ENCODE measurements around the gene BARX2.

Gene BARX2

GRCh38 chr11:129374081-129374992, 1.3 kb upstream of the BARX2 start:
- no peak for DNase-seq

DNA sequence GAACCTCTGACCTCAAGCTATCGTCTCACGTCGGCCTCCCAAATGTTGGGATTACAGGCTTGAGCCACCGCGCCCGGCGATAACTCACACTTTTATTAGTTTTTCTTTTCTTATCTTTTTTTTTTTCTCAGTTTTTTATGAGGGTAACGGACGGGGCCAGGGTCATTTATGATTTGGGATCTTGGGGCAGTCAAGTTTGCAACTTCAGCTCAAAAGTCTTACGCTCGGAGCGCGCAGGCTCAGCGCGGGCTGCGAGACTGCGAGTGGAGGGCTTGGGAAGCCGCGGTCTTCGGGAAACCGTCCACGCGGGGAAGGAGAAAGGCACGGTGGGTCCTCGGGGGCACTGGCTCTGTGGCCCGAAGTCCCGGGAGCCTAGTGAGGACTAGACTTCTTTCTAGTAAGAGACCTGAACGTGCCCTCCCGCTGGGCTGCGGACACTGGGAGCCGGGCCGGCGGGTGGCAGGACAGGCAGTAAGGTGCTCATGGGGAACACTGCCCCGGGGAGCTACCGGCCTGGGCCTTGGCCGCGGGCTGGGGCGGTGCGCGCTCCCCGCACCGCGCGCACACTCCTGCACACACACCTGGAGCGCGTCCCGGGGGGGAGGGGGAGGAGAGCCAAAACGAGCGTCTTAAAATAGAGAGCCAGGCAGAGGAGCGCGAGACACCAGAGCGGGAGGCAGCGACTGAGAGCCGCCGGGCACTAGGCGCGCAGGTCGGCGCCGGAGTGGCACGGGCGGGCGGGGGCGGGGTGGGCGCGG, 476 bp upstream of the BARX2 start:
- DNase-seq, result no peak

- DNase-seq, result no peak
These were observed 1.2 kb downstream of the BARX2 start for GRCh38 chr11:129376658-129377341.

- no peak for DNase-seq
These were observed 2.1 kb downstream of the BARX2 start for GRCh38 chr11:129377739-129378138.

DNA sequence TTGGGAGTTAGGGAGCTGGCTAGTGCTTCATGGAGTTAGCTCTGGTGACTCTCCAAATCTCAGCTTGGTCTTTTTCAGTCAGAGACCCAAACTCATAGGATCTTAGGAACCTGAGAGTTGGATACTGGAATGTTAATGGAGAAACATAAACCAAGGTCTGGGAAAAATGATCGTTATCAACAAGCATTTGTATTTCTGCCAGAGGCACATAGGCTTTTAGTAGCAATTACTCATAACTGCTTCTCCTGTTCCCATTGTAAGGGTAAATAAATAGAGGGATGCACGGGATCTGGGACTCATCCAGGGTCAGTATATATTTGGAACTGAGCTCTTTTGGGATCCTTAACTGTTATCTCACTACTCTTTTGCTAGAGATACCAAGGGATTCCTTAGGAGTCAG, 4.8 kb downstream of the BARX2 start:
- no peak for DNase-seq

DNA sequence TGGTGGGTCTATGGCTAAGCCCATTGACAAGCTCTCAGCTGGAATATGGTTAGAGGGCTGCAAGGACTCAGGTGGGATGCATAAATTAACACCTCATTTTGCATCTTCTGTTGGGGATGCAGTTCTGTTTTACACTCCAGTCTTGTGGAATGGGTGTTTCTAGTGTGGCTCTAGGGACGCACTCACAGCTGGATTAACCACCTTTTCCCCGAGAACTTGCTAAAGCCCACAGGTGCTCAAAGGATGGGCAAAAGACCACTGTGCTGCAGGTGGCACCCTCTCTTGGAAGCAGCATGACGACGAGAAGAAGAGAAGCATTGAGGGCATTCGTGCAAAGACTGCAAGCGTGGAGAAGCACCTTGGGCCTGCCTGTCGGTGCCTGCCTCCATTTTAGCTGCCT, 6.9 kb downstream of the BARX2 start:
- no peak for DNase-seq

GRCh38 chr11:129383060-129383459, 7.4 kb downstream of the BARX2 start:
- no peak for DNase-seq

DNA sequence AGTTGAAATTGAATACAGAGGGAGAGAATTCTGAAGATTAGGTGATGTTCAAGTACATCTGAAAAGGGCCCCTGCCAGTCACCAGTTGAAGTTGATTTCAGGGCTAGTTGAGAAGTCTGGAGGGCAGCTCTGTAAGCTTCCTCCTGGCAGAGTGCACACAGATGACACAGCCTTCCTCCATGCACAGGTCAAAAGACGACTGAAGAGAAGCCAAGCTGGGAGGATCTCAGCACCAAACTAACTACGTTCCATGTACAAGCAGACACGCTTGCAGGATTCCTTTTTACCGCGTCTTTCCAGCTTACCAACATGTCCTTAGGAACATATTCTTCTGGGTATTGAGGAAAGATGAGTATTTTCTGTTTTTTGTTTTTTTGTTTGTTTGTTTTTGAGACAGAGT, 7.9 kb downstream of the BARX2 start:
- no peak for DNase-seq

DNA sequence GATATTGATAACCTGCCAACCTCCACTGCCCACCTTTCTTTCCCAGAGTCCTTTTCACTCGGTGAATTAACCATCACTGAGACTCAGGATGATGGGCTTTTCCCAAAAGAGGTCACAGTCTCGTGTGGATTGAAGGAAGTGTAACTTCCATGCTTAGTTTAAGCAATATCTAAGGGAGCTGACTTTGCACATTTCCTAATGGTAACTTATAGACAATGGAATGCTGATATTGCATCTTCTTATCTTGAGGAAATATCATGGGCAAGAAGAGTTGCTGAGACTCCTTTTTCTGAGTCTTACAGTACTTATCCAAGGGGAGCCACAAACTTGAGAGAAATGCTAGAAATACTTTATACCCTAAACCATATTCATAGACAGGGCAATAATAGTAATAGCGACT, 8.8 kb downstream of the BARX2 start:
- no peak for DNase-seq

- DNase-seq, result no peak
These were observed 10.2 kb downstream of the BARX2 start for GRCh38 chr11:129385801-129386200.

GRCh38 chr11:129386795-129387397, 11.2 kb downstream of the BARX2 start:
- no peak for DNase-seq

DNA sequence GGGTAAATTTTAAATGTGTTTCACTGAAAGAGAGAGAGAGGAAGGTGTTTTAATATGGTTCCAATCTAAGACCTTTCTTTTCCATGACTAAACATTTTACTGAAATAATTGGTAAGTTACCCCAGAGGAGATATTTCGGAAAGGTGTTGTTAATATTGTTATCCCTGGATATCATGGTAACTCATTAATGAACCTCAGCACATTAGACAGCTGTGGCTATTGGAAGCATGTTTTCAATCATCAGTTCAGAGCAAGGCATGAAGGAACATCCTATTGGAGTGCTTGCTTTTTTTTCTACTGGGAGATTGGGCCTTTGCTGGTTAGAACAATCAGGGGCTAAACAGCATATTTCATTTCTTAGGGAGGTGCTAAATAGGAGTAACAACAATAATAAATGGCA, 11.8 kb downstream of the BARX2 start:
- no peak for DNase-seq

GRCh38 chr11:129388824-129389223, 13.2 kb downstream of the BARX2 start:
- DNase-seq, result no peak

DNA sequence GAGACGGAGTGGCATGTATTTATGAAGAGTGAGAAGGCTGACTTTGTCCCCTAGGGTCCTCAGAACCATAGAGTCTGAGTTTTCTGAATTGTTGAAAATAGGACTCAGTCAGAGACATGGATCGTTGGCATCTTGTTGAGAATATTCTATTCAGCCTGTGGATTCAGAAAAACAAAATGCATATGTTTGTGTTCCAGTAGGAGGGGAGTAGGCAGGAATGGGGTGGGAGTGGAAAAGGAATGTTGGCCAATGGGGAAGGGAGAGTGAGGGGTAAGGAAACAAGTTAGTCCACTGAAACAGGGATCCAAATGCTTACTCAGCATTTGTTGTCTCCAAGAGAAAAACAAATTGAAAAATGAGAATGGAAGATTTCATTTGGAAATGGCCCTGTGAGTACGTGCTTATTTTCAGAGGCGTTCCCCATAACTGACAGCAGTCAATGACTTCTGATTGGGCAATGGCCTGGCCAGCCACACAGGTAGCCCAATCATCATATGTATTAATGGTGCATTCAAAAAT, 14.7 kb downstream of the BARX2 start:
- DNase-seq, result no peak

DNA sequence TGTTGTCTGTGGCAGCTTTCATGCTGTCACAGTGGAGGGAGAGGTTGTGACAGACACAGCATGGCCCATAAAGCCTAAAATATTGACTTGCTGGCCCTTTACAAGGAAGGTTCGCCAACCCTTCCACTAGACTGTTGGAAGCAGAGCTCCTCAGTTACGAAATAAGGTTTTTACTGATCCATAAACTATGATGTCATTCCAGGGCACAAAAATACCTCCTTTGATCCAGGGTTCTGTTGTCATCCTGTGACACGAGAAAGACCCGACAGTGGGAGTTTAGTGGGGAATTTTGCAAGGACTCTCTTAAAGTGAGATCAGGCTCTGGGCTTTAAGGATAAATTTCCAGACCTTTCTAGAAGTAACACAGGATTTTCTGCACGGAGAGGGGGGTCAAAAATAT, 15.7 kb downstream of the BARX2 start:
- DNase-seq, result no peak

DNA sequence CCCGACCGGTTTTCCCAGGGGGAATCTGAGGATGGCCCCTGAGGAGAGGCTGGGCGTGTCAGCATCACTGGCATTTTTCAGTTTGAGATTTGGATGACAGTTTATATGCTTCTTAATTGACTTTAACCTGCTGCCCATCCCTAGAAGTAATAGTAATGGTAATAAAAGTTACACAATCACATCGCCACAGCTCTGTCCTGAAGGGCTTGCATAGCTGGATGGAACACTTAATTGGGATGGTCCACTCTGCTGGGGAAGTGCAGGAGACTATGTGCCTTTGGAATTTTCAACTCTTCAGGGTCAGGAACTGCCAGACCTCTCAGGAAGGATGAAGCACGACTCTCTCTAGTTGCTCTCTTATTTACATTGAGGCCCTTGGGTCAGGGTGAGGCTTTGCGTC, 16.2 kb downstream of the BARX2 start:
- no peak for DNase-seq

GRCh38 chr11:129392995-129393394, 17.3 kb downstream of the BARX2 start:
- DNase-seq, result no peak

- no peak for DNase-seq
These were observed 19.1 kb downstream of the BARX2 start for GRCh38 chr11:129394709-129395108.

DNA sequence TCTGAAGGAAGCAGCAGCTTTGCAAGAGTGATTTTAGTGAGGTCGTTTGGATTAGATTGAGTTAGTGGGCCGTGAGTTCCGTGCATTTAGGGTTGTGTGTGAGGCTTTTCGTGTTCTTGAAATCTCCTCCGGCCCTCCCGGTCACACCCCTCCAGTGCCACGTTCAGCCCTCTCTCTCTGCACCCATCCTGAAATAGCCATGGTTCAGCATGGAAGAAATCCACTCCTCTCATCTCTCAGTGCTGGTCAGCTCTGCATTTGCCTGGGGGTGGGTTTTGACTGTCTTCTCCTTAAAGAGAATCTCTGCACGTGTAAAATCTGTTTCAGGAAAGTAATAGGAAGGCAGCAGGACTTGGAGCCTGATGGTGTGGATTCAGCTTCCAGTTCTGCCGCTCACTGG, 19.8 kb downstream of the BARX2 start:
- no peak for DNase-seq

GRCh38 chr11:129395883-129396282, 20.2 kb downstream of the BARX2 start:
- no peak for DNase-seq

DNA sequence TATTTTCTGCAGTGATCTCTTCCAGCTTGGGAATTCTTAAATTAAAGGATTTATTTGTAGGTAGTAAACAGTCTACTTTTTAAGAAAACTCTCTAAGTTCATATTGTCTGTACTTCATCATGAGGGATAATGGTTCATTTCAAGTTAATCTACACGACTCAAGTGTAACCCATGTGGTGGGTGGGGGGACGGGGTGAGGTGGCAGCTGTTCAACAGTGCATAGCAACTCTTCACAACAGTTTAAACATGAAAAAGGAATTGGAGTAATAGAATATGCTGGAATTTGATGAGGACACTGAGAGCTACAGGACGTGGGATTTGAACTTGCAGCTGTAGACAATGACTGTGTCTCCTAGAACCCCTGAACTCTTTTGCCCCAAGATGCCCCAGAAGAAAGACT, 20.8 kb downstream of the BARX2 start:
- DNase-seq, result no peak

DNA sequence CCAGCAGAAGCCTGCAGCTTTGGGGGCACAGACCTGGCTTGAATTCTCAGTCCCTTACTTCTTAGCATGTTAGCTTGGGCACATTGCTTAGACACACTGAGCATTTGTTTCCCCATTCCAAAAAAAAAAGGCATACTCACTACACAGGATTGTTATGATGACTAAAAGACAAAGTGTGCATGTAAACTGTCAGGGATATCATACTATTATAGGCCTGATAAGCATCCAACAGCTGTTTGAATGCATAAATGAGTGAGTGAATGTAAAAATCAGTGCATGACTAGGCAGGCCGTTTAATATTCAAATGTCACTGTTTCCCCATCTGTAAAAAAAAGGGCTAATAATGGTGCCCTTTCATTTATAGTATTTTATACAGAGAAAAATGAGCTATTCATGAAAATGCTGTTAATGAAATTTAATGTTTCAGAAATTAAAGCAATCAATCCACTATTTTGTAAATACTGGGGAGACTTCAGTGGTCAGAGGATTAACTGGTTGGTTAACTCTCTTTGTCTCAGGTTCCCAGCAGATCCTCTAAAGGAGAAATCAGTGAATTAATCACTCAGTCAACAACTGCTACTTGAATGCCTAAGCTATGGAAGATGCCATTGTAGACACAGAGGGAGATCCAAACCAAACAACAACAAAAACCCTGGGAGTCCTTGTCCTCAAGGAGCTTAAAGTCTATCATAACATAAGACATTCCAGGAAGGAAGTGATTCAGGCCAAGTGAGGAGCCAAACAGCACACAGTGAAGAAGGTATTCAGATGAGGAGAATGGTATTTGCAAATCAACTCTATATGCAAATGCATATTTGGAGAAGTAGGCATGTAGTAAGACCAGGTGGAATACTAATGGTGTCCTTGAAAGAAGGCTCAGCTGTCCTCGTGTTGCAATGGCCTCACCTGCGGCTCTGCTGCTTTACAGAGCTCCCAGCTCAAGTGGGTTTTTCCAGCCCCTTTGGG, 26.8 kb downstream of the BARX2 start:
- DNase-seq, result no peak

All from midbrain (tissue), 1 donor.